Right ventricle myocardium superior (tissue), 1 donor: ENCODE data around the gene POLD2. TPM values are rescaled to one million over a fixed set of nuclear protein-coding genes. Genes with fewer than 3 reads are reported as not detected.

Source experiments
- ATAC-seq: fragments of 200-7000 bp; cut with Tn5 transposase; one replicate; pipeline ENCODE4 v1.9.1; 2020; ENCODE audit warnings: mild to moderate bottlenecking; ENCODE audit not compliant: poor library complexity
- DNase-seq: peaks from one replicate; pipeline ENCODE4 v3.0.0-alpha.2; 2020
- intact Hi-C: fragments of 100-400 bp; cut with DNase I; formaldehyde crosslinking; loops from one replicate; pipeline ENCODE4 v1.11.2; 2022
- total RNA-seq: library from RNA; stranded (reverse); fragmentation: NEBNext Ultra II Directional; extraction: Animal tissue kit (Norgen Biotek cat#: 25700); gene quantifications from one replicate; pipeline ENCODE4 v1.2.1, GENCODE V29; 2021
- donor health status: DM: no; HTN: yes; CAD: no; lungs with severe emphysema.

The POLD2 gene
- total RNA-seq, 1 donor from 2014 or later, result 75.3 TPM

GRCh38 chr7:44077061-44077460 lies 46.3 kb downstream of the POLD2 start:
- ATAC-seq (no peak), DNase-seq (no peak)
- intact Hi-C loops, result no loop called here

- intact Hi-C loops, result no loop called here
- DNase-seq (peak; percentile 72), ATAC-seq (no peak)
Measured at GRCh38 chr7:44076101-44076895, 47.0 kb downstream of the POLD2 start.

GRCh38 chr7:44075296-44076075 lies 47.9 kb downstream of the POLD2 start:
- intact Hi-C loops, result no loop called here
- ATAC-seq (no peak), DNase-seq (no peak)

GRCh38 chr7:44074349-44074695 lies 49.0 kb downstream of the POLD2 start:
- intact Hi-C loops, result no loop called here
- no peak for DNase-seq
- no peak for ATAC-seq

GRCh38 chr7:44073664-44074348 lies 49.5 kb downstream of the POLD2 start:
- ATAC-seq (peak; percentile 70), DNase-seq (peak; percentile 90)
- intact Hi-C loops, result no loop called here

- peak; percentile 42 for ATAC-seq
- intact Hi-C loops, result no loop called here
- peak; percentile 88 for DNase-seq
Measured at GRCh38 chr7:44072364-44073231, 50.8 kb downstream of the POLD2 start.

- DNase-seq, result no peak
- ATAC-seq, result no peak
- intact Hi-C loops, result no loop called here
Measured at GRCh38 chr7:44071726-44072363, 51.5 kb downstream of the POLD2 start.

GRCh38 chr7:44068054-44068453 lies 55.3 kb downstream of the POLD2 start:
- ATAC-seq (no peak), DNase-seq (no peak)
- intact Hi-C loops, result no loop called here

GRCh38 chr7:44067064-44067951 lies 56.0 kb downstream of the POLD2 start:
- no peak for ATAC-seq
- intact Hi-C loops, result no loop called here
- no peak for DNase-seq

GRCh38 chr7:44066494-44067063 lies 56.8 kb downstream of the POLD2 start:
- no peak for ATAC-seq
- no peak for DNase-seq
- intact Hi-C loops, result no loop called here

- no peak for DNase-seq
- intact Hi-C loops, result no loop called here
- ATAC-seq, result no peak
Measured at GRCh38 chr7:44066111-44066460, 57.3 kb downstream of the POLD2 start.

- ATAC-seq (peak; percentile 67), DNase-seq (peak; percentile 88)
- intact Hi-C loops, result no loop called here
Measured at GRCh38 chr7:44065431-44066110, 57.8 kb downstream of the POLD2 start, which contains the start of gene PGAM2. PGAM2 (minus strand) TSS chr7:44065567; CDS start chr7:44065529, 38 bp downstream.

- ATAC-seq (peak; percentile 5), DNase-seq (no peak)
- intact Hi-C loops, result no loop called here
Measured at GRCh38 chr7:44064791-44065430, 58.4 kb downstream of the POLD2 start.
